SJSA1 (cell line): ENCODE measurements around the gene ALPI. TPM values are rescaled to one million over a fixed set of nuclear protein-coding genes. Genes with fewer than 3 reads are reported as not detected.

Experiments
- DNase-seq, 2 experiments: peaks; one replicate each; pipeline ENCODE4 v3.0.0-alpha.2; 2015 to 2020; ENCODE audit warnings: low spot score in 2 of 2, low read depth in 1 of 2
- H3K27ac ChIP-seq: fragments of 250-450 bp; sonication (Bioruptor Pico); 2 replicates; pipeline ENCODE4 v1.5.1; 2020; ENCODE audit warnings: mild to moderate bottlenecking, moderate library complexity
- H3K27me3 ChIP-seq: fragments of 250-450 bp; sonication (Bioruptor Pico); replicated peaks from 2 replicates; pipeline ENCODE4 v1.5.1; 2020; ENCODE audit warnings: mild to moderate bottlenecking, moderate library complexity
- H3K36me3 ChIP-seq: fragments of 250-450 bp; sonication (Bioruptor Pico); 2 replicates; pipeline ENCODE4 v1.5.1; 2020; ENCODE audit warnings: mild to moderate bottlenecking
- H3K4me1 ChIP-seq: fragments of 250-450 bp; sonication (Bioruptor Pico); replicated peaks from 2 replicates; pipeline ENCODE4 v1.6.1; 2021; ENCODE audit warnings: mild to moderate bottlenecking
- H3K4me3 ChIP-seq: fragments of 250-450 bp; sonication (Bioruptor Pico); 2 replicates; pipeline ENCODE4 v1.5.1; 2020; ENCODE audit warnings: mild to moderate bottlenecking
- H3K9me3 ChIP-seq: fragments of 250-450 bp; sonication (Bioruptor Pico); replicated peaks from 2 replicates; pipeline ENCODE4 v1.5.1; 2020; ENCODE audit warnings: mild to moderate bottlenecking
- total RNA-seq: library from RNA; depleted of rRNA; stranded (reverse); fragments of >200 nt; shearing (Covaris generic); gene quantifications from 2 replicates; pipeline ENCODE4 v1.2.3, GENCODE V29; 2014

The ALPI gene
- total RNA-seq, 1 experiment from 2014 or later = not detected

- Histone ChIP-seq H3K4me3 (no peak overlapping the region), H3K27me3 (peaks cover 58% of the 10 kb centered on the region)
These were observed 29.4 kb downstream of the ALPI start for GRCh38 chr2:232485348-232485756.

GRCh38 chr2:232485757-232486557 is 30.0 kb downstream of the ALPI start:
- DNase-seq = no peak
- Histone ChIP-seq H3K36me3 (no peaks in the 10 kb centered on the region), H3K4me1 (0 out of 2 replicates have a peak, but pooled peaks cover 4% of the 10 kb centered on the region), H3K4me3 (no peak overlapping the region), H3K9me3 (no peaks in the 10 kb centered on the region), H3K27me3 (peaks cover 58% of the 10 kb centered on the region), H3K27ac (no peak overlapping the region)

More at GRCh38 chr2:232485348-232485756, 29.4 kb downstream of the ALPI start:
- H3K4me1 ChIP-seq = 0 out of 2 replicates have a peak, but pooled peaks cover 4% of the 10 kb centered on the region
- no peak for DNase-seq
- no peaks in the 10 kb centered on the region for H3K9me3 ChIP-seq
- no peak overlapping the region for H3K27ac ChIP-seq
- no peaks in the 10 kb centered on the region for H3K36me3 ChIP-seq

- Histone ChIP-seq H3K4me3 (no peak overlapping the region), H3K27ac (no peak overlapping the region), H3K9me3 (no peaks in the 10 kb centered on the region), H3K36me3 (no peaks in the 10 kb centered on the region), H3K4me1 (0 out of 2 replicates have a peak, but pooled peaks cover 4% of the 10 kb centered on the region), H3K27me3 (peaks cover 60% of the 10 kb centered on the region)
- DNase-seq = no peak
These were observed 30.8 kb downstream of the ALPI start for GRCh38 chr2:232486558-232487384.

DNA sequence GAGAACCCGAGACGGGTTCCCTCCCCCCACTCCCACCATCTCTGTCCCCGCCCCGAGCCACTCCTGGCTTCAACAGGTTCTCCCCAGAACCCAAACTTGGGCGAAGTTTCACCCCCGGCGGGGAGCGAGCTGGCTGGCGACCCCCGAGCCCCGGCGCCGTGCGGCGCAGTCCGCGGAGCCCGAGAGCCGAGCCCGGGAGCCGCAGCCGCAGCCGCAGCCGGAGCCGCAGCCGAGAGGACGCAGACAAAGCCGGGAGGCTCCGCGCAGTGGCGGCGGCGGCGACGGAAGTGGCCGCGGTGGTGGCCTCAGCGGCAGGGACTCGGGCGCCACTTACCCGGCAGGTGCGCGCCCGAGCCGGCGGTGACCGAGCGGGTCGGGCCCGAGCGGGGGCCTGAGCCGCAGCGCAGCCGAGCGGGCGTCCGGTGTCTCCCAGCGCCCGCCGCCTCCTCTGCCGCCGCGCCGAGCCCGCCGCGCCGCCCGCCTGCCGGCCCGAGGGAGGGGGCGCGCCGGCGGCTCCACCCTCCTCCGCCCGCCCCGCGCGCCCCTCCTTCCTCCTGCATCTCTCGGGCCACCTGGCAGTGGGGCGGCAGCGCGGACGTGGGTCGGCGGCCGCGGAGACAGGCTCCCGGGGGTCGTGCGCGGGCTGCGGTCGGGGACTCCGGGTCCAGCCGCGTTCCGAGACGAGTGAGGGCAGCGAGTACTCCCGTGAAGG is 31.6 kb downstream of the ALPI start, which contains the start of gene ECEL1:
TSS of gene ECEL1 (minus strand) at position 450 of the 712 bp plus-strand sequence. CDS start 1,181 bp downstream, outside the sequence.
- H3K27me3 ChIP-seq = peaks cover 56% of the 10 kb centered on the region
- no peaks in the 10 kb centered on the region for H3K36me3 ChIP-seq
- DNase-seq = no peak

GRCh38 chr2:232488097-232488711 is 32.3 kb downstream of the ALPI start:
- H3K36me3 ChIP-seq = no peaks in the 10 kb centered on the region
- DNase-seq = no peak
- H3K9me3 ChIP-seq = no peaks in the 10 kb centered on the region
- H3K4me3 ChIP-seq = no peak overlapping the region
- H3K27me3 ChIP-seq = peaks cover 59% of the 10 kb centered on the region
- 0 out of 2 replicates have a peak, but pooled peaks cover 4% of the 10 kb centered on the region for H3K4me1 ChIP-seq
- no peak overlapping the region for H3K27ac ChIP-seq

More for the DNA sequence above, 31.6 kb downstream of the ALPI start, which contains the start of gene ECEL1:
- Histone ChIP-seq H3K9me3 (no peaks in the 10 kb centered on the region), H3K27ac (no peak within 1 kb of the TSS), H3K4me3 (no peak within 1 kb of the TSS), H3K4me1 (0 out of 2 replicates have a peak, but pooled peaks cover 4% of the 10 kb centered on the region)

DNA sequence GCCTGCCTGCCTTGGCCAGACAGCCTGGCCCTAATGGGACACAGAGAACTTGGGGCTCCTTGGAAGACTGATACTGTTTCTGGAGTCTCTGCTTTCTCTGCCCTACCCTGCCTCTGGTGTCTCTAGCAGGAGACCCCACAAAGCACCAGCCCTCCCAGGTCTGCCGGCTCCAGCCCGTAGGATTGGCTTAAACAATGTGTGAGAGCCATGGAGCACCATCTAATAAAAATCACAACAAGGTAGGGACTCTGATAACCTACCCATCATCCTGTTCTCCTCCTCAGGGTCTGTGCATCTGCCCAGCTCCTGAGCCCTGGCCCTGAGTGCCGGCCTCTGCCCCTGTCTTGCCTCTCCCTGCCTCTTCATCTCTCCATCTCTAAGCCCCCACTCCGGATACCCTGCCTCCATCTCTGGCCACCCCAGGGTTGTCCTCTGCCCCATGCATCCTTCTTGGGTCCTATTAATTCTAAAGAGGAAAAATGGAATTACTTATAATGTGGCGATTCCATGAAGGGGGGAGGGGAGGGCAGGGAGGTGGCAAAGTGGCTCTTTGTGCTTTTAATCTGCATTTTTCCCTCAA is 32.9 kb downstream of the ALPI start:
- Histone ChIP-seq H3K9me3 (no peaks in the 10 kb centered on the region), H3K27ac (no peak overlapping the region), H3K27me3 (peaks cover 61% of the 10 kb centered on the region), H3K4me3 (no peak overlapping the region), H3K36me3 (no peaks in the 10 kb centered on the region), H3K4me1 (0 out of 2 replicates have a peak, but pooled peaks cover 4% of the 10 kb centered on the region)
- DNase-seq = no peak

DNA sequence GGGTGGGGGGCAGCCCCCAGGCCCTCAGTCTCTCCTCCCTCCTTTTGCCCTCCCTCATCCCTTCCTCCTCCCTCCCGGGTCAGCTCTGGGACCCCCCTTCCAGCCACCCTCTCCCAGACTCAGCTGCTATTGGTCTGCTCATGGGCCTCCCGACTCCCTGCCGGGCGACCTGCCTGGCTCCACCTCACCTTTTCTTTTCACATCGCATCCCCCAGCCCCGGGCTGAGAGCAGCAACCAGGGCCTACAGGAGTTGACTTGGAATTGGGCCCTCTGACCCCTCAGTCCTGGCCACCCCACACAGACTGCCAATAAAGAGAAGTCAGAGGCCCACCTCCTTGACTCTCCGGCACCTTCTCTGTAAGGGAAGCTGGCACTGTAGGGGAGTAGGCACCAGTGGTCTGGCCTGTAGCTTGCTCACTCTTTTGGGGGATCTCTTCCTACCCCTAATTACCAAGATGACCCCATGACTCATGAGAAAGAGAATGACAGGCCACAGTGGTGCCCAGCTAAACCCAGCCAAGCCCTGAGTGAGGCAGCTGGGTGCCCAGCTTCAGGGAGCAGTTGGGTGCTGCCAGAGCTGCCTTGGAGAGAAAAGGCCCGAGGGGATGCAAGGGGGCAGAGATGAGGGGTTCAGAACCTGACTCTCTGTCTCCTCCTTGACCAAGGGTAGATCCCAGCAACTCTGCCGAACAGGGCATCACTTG is 33.7 kb downstream of the ALPI start:
- Histone ChIP-seq H3K9me3 (no peaks in the 10 kb centered on the region), H3K27me3 (peaks cover 57% of the 10 kb centered on the region), H3K4me1 (0 out of 2 replicates have a peak, but pooled peaks cover 4% of the 10 kb centered on the region), H3K36me3 (no peaks in the 10 kb centered on the region), H3K4me3 (no peak overlapping the region), H3K27ac (no peak overlapping the region)
- DNase-seq = no peak

- no peak for DNase-seq
- H3K27ac ChIP-seq = no peak overlapping the region
- no peaks in the 10 kb centered on the region for H3K36me3 ChIP-seq
- no peak overlapping the region for H3K4me3 ChIP-seq
- 0 out of 2 replicates have a peak, but pooled peaks cover 4% of the 10 kb centered on the region for H3K4me1 ChIP-seq
- peaks cover 52% of the 10 kb centered on the region for H3K27me3 ChIP-seq
- H3K9me3 ChIP-seq = no peaks in the 10 kb centered on the region
These were observed 34.5 kb downstream of the ALPI start for GRCh38 chr2:232490221-232491138.

- H3K4me3 ChIP-seq = no peak overlapping the region
These were observed 35.3 kb downstream of the ALPI start for GRCh38 chr2:232491139-232491780.

DNA sequence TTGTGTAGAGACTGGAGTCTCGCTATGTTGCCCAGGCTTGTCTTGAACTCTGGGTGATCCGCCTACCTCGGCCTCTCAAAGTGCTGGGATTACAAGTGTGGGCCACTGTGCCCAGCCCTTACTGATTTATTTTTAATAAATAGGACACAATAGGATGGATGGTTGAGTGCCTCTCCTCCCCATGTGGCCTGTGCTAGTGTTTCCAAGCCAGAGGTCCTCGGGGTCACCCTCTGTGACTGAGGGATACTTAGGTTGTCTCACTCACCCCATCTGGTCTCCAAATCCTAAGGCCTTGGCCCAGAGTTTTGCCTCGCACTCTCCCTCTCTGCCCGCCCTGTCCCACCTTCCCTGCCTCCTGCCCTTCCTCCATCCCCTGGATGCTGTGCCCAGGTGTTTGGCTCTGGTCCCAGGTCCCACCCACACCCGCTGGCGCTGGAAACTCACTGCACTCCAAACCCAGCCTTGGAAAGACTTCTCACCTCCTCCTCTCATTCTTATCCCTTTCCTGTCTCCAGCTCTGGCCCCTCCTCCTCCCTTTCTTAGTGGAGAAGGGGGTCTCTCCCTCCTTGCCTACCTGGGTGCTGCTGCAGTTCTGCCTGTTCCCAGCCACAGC is 36.4 kb downstream of the ALPI start:
- Histone ChIP-seq H3K36me3 (no peaks in the 10 kb centered on the region), H3K27me3 (peaks cover 34% of the 10 kb centered on the region), H3K4me3 (no peak overlapping the region), H3K4me1 (0 out of 2 replicates have a peak, but pooled peaks cover under 1% of the 10 kb centered on the region), H3K9me3 (no peaks in the 10 kb centered on the region), H3K27ac (no peak overlapping the region)
- DNase-seq = no peak

More at GRCh38 chr2:232491139-232491780, 35.3 kb downstream of the ALPI start:
- no peaks in the 10 kb centered on the region for H3K9me3 ChIP-seq
- no peak overlapping the region for H3K27ac ChIP-seq
- 0 out of 2 replicates have a peak, but pooled peaks cover 4% of the 10 kb centered on the region for H3K4me1 ChIP-seq
- DNase-seq = no peak
- H3K27me3 ChIP-seq = peaks cover 45% of the 10 kb centered on the region
- no peaks in the 10 kb centered on the region for H3K36me3 ChIP-seq
